GM23338 (cell line): ENCODE data around the gene MYO1D.

ENCODE experiments used
- CREB1 ChIP-seq: fragments of 250-450 bp; sonication (Bioruptor Pico); IDR thresholded peaks from 2 replicates; pipeline ENCODE4 v1.5.0; 2020; ENCODE audit warnings: low read depth, mild to moderate bottlenecking, moderate library complexity
- EZH2 ChIP-seq: fragments of 200-600 bp; sonication (generic); IDR thresholded peaks from one replicate; pipeline ENCODE4 v1.8.0; 2017; ENCODE audit warnings: antibody characterized with exemption, mild to moderate bottlenecking, low read depth; ENCODE audit not compliant: unreplicated experiment
- POLR2AphosphoS5 ChIP-seq: IDR thresholded peaks from 2 replicates; pipeline ENCODE4 v1.6.1; 2016; ENCODE audit warnings: antibody characterized with exemption, low read depth
- REST ChIP-seq: IDR thresholded peaks from one replicate; pipeline ENCODE4 v1.6.1; 2018; ENCODE audit warnings: antibody characterized with exemption; ENCODE audit not compliant: unreplicated experiment
- TF ChIP-seq, protein P1 (sequence below), 2 experiments: fragments of 200-600 bp in 1 of 2; sonication (generic) in 1 of 2; conservative IDR thresholded peaks; 2 replicates each; pipeline versions ENCODE4 v1.5.1 to v1.6.1; 2016 to 2017; ENCODE audit warnings: antibody characterized with exemption in 2 of 2, low read depth in 2 of 2, mild to moderate bottlenecking in 2 of 2, moderate library complexity in 1 of 2
- TF ChIP-seq, protein P2 (sequence below): fragments of 250-450 bp; sonication (Bioruptor Pico); IDR thresholded peaks from 2 replicates; pipeline ENCODE4 v1.5.0; 2020; ENCODE audit warnings: mild to moderate bottlenecking, moderate library complexity

- TF ChIP-seq POLR2AphosphoS5 (no peak), EZH2 (no peak), CREB1 (CRISPR knock-in tag) (no peak), REST (no peak)
- TF ChIP-seq, protein P1, sequence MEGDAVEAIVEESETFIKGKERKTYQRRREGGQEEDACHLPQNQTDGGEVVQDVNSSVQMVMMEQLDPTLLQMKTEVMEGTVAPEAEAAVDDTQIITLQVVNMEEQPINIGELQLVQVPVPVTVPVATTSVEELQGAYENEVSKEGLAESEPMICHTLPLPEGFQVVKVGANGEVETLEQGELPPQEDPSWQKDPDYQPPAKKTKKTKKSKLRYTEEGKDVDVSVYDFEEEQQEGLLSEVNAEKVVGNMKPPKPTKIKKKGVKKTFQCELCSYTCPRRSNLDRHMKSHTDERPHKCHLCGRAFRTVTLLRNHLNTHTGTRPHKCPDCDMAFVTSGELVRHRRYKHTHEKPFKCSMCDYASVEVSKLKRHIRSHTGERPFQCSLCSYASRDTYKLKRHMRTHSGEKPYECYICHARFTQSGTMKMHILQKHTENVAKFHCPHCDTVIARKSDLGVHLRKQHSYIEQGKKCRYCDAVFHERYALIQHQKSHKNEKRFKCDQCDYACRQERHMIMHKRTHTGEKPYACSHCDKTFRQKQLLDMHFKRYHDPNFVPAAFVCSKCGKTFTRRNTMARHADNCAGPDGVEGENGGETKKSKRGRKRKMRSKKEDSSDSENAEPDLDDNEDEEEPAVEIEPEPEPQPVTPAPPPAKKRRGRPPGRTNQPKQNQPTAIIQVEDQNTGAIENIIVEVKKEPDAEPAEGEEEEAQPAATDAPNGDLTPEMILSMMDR (conservative IDR thresholded peaks at IDR 0.05; ENCODE audit: low read depth in 2 of 2): no peak
- TF ChIP-seq, protein P2, sequence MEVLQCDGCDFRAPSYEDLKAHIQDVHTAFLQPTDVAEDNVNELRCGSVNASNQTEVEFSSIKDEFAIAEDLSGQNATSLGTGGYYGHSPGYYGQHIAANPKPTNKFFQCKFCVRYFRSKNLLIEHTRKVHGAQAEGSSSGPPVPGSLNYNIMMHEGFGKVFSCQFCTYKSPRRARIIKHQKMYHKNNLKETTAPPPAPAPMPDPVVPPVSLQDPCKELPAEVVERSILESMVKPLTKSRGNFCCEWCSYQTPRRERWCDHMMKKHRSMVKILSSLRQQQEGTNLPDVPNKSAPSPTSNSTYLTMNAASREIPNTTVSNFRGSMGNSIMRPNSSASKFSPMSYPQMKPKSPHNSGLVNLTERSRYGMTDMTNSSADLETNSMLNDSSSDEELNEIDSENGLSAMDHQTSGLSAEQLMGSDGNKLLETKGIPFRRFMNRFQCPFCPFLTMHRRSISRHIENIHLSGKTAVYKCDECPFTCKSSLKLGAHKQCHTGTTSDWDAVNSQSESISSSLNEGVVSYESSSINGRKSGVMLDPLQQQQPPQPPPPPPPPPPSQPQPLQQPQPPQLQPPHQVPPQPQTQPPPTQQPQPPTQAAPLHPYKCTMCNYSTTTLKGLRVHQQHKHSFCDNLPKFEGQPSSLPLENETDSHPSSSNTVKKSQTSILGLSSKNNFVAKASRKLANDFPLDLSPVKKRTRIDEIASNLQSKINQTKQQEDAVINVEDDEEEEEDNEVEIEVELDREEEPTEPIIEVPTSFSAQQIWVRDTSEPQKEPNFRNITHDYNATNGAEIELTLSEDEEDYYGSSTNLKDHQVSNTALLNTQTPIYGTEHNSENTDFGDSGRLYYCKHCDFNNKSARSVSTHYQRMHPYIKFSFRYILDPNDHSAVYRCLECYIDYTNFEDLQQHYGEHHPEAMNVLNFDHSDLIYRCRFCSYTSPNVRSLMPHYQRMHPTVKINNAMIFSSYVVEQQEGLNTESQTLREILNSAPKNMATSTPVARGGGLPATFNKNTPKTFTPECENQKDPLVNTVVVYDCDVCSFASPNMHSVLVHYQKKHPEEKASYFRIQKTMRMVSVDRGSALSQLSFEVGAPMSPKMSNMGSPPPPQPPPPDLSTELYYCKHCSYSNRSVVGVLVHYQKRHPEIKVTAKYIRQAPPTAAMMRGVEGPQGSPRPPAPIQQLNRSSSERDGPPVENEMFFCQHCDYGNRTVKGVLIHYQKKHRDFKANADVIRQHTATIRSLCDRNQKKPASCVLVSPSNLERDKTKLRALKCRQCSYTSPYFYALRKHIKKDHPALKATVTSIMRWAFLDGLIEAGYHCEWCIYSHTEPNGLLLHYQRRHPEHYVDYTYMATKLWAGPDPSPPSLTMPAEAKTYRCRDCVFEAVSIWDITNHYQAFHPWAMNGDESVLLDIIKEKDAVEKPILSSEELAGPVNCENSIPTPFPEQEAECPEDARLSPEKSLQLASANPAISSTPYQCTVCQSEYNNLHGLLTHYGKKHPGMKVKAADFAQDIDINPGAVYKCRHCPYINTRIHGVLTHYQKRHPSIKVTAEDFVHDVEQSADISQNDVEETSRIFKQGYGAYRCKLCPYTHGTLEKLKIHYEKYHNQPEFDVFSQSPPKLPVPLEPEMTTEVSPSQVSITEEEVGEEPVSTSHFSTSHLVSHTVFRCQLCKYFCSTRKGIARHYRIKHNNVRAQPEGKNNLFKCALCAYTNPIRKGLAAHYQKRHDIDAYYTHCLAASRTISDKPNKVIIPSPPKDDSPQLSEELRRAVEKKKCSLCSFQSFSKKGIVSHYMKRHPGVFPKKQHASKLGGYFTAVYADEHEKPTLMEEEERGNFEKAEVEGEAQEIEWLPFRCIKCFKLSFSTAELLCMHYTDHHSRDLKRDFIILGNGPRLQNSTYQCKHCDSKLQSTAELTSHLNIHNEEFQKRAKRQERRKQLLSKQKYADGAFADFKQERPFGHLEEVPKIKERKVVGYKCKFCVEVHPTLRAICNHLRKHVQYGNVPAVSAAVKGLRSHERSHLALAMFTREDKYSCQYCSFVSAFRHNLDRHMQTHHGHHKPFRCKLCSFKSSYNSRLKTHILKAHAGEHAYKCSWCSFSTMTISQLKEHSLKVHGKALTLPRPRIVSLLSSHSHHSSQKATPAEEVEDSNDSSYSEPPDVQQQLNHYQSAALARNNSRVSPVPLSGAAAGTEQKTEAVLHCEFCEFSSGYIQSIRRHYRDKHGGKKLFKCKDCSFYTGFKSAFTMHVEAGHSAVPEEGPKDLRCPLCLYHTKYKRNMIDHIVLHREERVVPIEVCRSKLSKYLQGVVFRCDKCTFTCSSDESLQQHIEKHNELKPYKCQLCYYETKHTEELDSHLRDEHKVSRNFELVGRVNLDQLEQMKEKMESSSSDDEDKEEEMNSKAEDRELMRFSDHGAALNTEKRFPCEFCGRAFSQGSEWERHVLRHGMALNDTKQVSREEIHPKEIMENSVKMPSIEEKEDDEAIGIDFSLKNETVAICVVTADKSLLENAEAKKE (CRISPR knock-in tag): no peak
Observed at GRCh38 chr17:32870027-32870670, 6.8 kb downstream of the MYO1D start.
